Putamen (tissue), 1 donor: ENCODE data around the gene CDC16.
"Not testable (repeated sequence)": the region's sequence is repeated elsewhere in the genome, so short reads cannot be mapped to it uniquely, and the experiment has no call there.

Source experiments
- DNase-seq: peaks from one replicate; pipeline ENCODE4 v3.0.0-alpha.2; 2016; ENCODE audit warnings: low spot score

CDC16 gene

GRCh38 chr13:114264313-114264712 lies 29.6 kb downstream of the CDC16 start:
- DNase-seq = not testable (repeated sequence)

GRCh38 chr13:114264886-114265611 lies 30.4 kb downstream of the CDC16 start:
- DNase-seq = peak; percentile 36

GRCh38 chr13:114266241-114266640 lies 31.5 kb downstream of the CDC16 start:
- no peak for DNase-seq

GRCh38 chr13:114268344-114269280 lies 33.9 kb downstream of the CDC16 start:
- no peak for DNase-seq

GRCh38 chr13:114269281-114269770 lies 34.6 kb downstream of the CDC16 start:
- DNase-seq = no peak

GRCh38 chr13:114272977-114273376 lies 38.3 kb downstream of the CDC16 start:
- no peak for DNase-seq

- no peak for DNase-seq
These were observed 40.6 kb downstream of the CDC16 start for GRCh38 chr13:114275304-114275703.

GRCh38 chr13:114279146-114279545 lies 44.4 kb downstream of the CDC16 start:
- no peak for DNase-seq

GRCh38 chr13:114279758-114280355 lies 45.2 kb downstream of the CDC16 start:
- no peak for DNase-seq

GRCh38 chr13:114281351-114282040 lies 46.8 kb downstream of the CDC16 start, which contains the start of gene UPF3A:
Gene UPF3A, plus strand, starts transcription at chr13:114281601. Its CDS starts 39 bp downstream, at chr13:114281640.
- peak; percentile 92 for DNase-seq

- peak; percentile 60 for DNase-seq
These were observed 47.5 kb downstream of the CDC16 start for GRCh38 chr13:114282041-114282670.

- DNase-seq = no peak
These were observed 48.9 kb downstream of the CDC16 start for GRCh38 chr13:114283576-114283975.

- DNase-seq = no peak
These were observed 50.0 kb downstream of the CDC16 start for GRCh38 chr13:114284680-114285079.

- DNase-seq = no peak
These were observed 50.6 kb downstream of the CDC16 start for GRCh38 chr13:114285166-114285808.

GRCh38 chr13:114286808-114287207 lies 52.1 kb downstream of the CDC16 start:
- no peak for DNase-seq

GRCh38 chr13:114288157-114288591 lies 53.5 kb downstream of the CDC16 start:
- no peak for DNase-seq

GRCh38 chr13:114296448-114296847 lies 61.8 kb downstream of the CDC16 start:
- no peak for DNase-seq

- DNase-seq = no peak
These were observed 62.2 kb downstream of the CDC16 start for GRCh38 chr13:114296902-114297301.

- DNase-seq = no peak
These were observed 64.2 kb downstream of the CDC16 start for GRCh38 chr13:114298866-114299265.

GRCh38 chr13:114299604-114300305 lies 65.1 kb downstream of the CDC16 start:
- no peak for DNase-seq
